ENCODE data around the gene SRSF6. TPM values are rescaled to one million over a fixed set of nuclear protein-coding genes. Genes with fewer than 3 reads are reported as not detected.

The SRSF6 gene
- total and polyA plus RNA-seq, 2 experiments from 2014 or later: 60.1 to 61.5 TPM

- no peaks in the 10 kb centered on the region for H3K79me2 ChIP-seq (replicated peaks; ENCODE audit: insufficient read depth)
- DNase-seq (ENCODE audit: low spot score): peak; percentile 82
- H3F3A ChIP-seq (replicated peaks; ENCODE audit: low read depth): peaks cover 3% of the 10 kb centered on the region; the same call in 1 of the 2 replicates
- peak within 1 kb of the TSS; percentile 77 for H3K4me3 ChIP-seq
- no peaks in the 10 kb centered on the region for H3K4me1 ChIP-seq (ENCODE audit: insufficient read depth)
- H2AFZ ChIP-seq: peak within 1 kb of the TSS; percentile 99
- peak within 1 kb of the TSS; percentile 85 for H3K4me2 ChIP-seq
- H3K27ac ChIP-seq (ENCODE audit: low read depth): no peak within 1 kb of the TSS
- no peaks in the 10 kb centered on the region; the same call in 2 of the 3 replicates for H3K9me3 Mint-ChIP-seq
- no peaks in the 10 kb centered on the region for H3K36me3 ChIP-seq (ENCODE audit: insufficient read depth)
- H3K27me3 Mint-ChIP-seq (ENCODE audit: insufficient read depth, low read depth, poor library complexity): peaks cover 22% of the 10 kb centered on the region
- H3K4me3 Mint-ChIP-seq: peak within 1 kb of the TSS; percentile 74
- peak within 1 kb of the TSS; percentile 53; the same call in 1 of the 2 replicates for H3K27ac Mint-ChIP-seq
- TF ChIP-seq POLR2AphosphoS5 (IDR thresholded peaks at IDR 0.05; ENCODE audit: low read depth): peak; percentile 71
- TF ChIP-seq EZH2 (IDR thresholded peaks at IDR 0.05; ENCODE audit: low read depth, unreplicated experiment): no peak
- H3K9me2 ChIP-seq (ENCODE audit: insufficient read depth): no peaks in the 10 kb centered on the region
- H3K36me3 Mint-ChIP-seq (ENCODE audit: low read depth): no peaks in the 10 kb centered on the region; the same call in 2 of the 3 replicates
- ATAC-seq: peak; percentile 83
- peaks cover 17% of the 10 kb centered on the region for H3K27me3 ChIP-seq (ENCODE audit: insufficient read depth)
- peaks cover 10% of the 10 kb centered on the region; the same call in 2 of the 3 replicates for H3K4me1 Mint-ChIP-seq
- H4K20me1 ChIP-seq (replicated peaks; ENCODE audit: insufficient read depth): no peaks in the 10 kb centered on the region
These were observed 49.7 kb downstream of the SRSF6 start, which contains the start of gene L3MBTL1 for GRCh38 chr20:43507150-43508080. TSS of gene L3MBTL1 (plus strand) at chr20:43507697. CDS start at chr20:43513504, 5,807 bp downstream.

- H4K20me1 ChIP-seq (replicated peaks; ENCODE audit: insufficient read depth): no peaks in the 10 kb centered on the region
- Mint-ChIP-seq H3K36me3 (ENCODE audit: low read depth) (no peaks in the 10 kb centered on the region; the same call in 2 of the 3 replicates), H3K27ac (no peak overlapping the region), H3K27me3 (ENCODE audit: insufficient read depth, low read depth, poor library complexity) (peaks cover 22% of the 10 kb centered on the region), H3K4me3 (peak overlapping the region; percentile 74), H3K4me1 (peaks cover 10% of the 10 kb centered on the region), H3K9me3 (no peaks in the 10 kb centered on the region; the same call in 2 of the 3 replicates)
- DNase-seq (ENCODE audit: low spot score) (peak; percentile 54), ATAC-seq (peak; percentile 47)
- H3K27me3 ChIP-seq (ENCODE audit: insufficient read depth): peaks cover 17% of the 10 kb centered on the region
- H2AFZ ChIP-seq: peak overlapping the region; percentile 86
- H3K9me2 ChIP-seq (ENCODE audit: insufficient read depth): no peaks in the 10 kb centered on the region
- no peaks in the 10 kb centered on the region for H3K4me1 ChIP-seq (ENCODE audit: insufficient read depth)
- peak overlapping the region; percentile 85 for H3K4me2 ChIP-seq
- no peaks in the 10 kb centered on the region for H3K36me3 ChIP-seq (ENCODE audit: insufficient read depth)
- H3K79me2 ChIP-seq (replicated peaks; ENCODE audit: insufficient read depth): no peaks in the 10 kb centered on the region
- no peak overlapping the region for H3K27ac ChIP-seq (ENCODE audit: low read depth)
- TF ChIP-seq CREB1 (CRISPR knock-in tag; IDR thresholded peaks at IDR 0.05; ENCODE audit: low read depth) (no peak), ZNF114 (CRISPR knock-in tag; IDR thresholded peaks at IDR 0.05) (no peak), ETS1 (IDR thresholded peaks at IDR 0.05) (no peak), EZH2 (IDR thresholded peaks at IDR 0.05; ENCODE audit: low read depth, unreplicated experiment) (no peak), STAT1 (IDR thresholded peaks at IDR 0.05; ENCODE audit: unreplicated experiment) (no peak), JUNB (IDR thresholded peaks at IDR 0.05; ENCODE audit: unreplicated experiment) (no peak), REST (IDR thresholded peaks at IDR 0.05; ENCODE audit: unreplicated experiment) (no peak)
- peaks cover 3% of the 10 kb centered on the region; the same call in 1 of the 2 replicates for H3F3A ChIP-seq (replicated peaks; ENCODE audit: low read depth)
- H3K4me3 ChIP-seq: peak overlapping the region; percentile 77
These were observed 50.4 kb downstream of the SRSF6 start for GRCh38 chr20:43508106-43508505.

Measured in GM23338 (cell line).